ENCODE results near the gene PHLPP1.
A peak's percentile ranks its signal among the peaks of the same experiment; 100 is the strongest.
"Not testable (repeated sequence)": the region's sequence is repeated elsewhere in the genome, so short reads cannot be mapped to it uniquely, and the experiment has no call there.

The PHLPP1 gene

GRCh38 chr18:62904396-62905285 is 189.3 kb downstream of the PHLPP1 start:
- DNase-seq (ENCODE audit: low read depth) = no peak
- TF ChIP-seq CTCF (IDR thresholded peaks at IDR 0.05; ENCODE audit: insufficient read depth, low read depth, low read length, missing control alignments) = no peak
- H3K4me3 ChIP-seq (ENCODE audit: low read length) = no peak overlapping the region

DNA sequence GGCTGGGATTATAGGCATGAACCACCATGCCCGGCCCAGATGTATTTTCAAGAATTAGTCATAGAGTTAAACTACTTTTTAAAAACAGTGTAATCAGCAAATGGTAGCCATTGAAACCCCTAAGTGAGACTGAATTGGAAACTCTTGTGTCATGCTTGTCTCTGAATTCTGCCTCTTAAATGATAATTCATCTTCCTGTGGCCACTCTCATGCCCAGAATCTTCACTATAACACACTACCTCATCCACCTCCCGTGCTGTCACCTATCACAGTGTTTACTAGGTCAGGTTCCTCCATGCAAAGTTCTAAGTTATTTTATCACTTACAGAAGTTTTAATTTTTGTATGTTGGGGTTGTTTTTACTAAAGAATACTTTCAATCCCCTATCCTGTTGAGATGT is 197.5 kb downstream of the PHLPP1 start:
- no peak for DNase-seq (ENCODE audit: low read depth)

GRCh38 chr18:62913824-62914223 is 198.5 kb downstream of the PHLPP1 start:
- H3K4me3 ChIP-seq (ENCODE audit: low read length); DNase-seq (ENCODE audit: low read depth): not testable (repeated sequence)

More for the DNA sequence above, 197.5 kb downstream of the PHLPP1 start:
- TF ChIP-seq CTCF (IDR thresholded peaks at IDR 0.05; ENCODE audit: insufficient read depth, low read depth, low read length, missing control alignments) = no peak
- H3K4me3 ChIP-seq (ENCODE audit: low read length) = no peak overlapping the region

- H3K4me3 ChIP-seq (ENCODE audit: low read length) = no peak overlapping the region
- TF ChIP-seq CTCF (IDR thresholded peaks at IDR 0.05; ENCODE audit: insufficient read depth, low read depth, low read length, missing control alignments) = no peak
- no peak for DNase-seq (ENCODE audit: low read depth)
Observed at GRCh38 chr18:62914871-62915392, 199.6 kb downstream of the PHLPP1 start.

DNA sequence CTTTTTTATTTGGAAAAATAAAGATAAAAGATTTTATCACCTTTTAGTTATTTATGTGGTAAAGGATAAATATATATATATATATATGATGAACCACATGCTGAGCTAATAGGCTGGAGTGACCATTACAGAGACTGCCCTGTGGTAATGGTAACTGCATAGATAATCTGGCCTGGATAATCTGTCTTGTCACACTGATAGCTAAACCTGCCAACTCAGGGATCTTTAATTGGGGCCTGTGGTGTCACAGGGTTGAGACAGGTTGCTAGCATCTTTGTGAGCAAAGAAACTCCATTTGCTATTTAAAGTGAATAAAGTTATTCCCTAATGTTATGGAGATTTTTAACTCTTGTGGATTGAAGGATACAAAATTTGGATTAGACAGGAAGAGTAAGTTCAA is 203.0 kb downstream of the PHLPP1 start:
- DNase-seq (ENCODE audit: low read depth) = no peak
- H3K4me3 ChIP-seq (ENCODE audit: low read length) = no peak overlapping the region
- TF ChIP-seq CTCF (IDR thresholded peaks at IDR 0.05; ENCODE audit: insufficient read depth, low read depth, low read length, missing control alignments) = no peak

DNA sequence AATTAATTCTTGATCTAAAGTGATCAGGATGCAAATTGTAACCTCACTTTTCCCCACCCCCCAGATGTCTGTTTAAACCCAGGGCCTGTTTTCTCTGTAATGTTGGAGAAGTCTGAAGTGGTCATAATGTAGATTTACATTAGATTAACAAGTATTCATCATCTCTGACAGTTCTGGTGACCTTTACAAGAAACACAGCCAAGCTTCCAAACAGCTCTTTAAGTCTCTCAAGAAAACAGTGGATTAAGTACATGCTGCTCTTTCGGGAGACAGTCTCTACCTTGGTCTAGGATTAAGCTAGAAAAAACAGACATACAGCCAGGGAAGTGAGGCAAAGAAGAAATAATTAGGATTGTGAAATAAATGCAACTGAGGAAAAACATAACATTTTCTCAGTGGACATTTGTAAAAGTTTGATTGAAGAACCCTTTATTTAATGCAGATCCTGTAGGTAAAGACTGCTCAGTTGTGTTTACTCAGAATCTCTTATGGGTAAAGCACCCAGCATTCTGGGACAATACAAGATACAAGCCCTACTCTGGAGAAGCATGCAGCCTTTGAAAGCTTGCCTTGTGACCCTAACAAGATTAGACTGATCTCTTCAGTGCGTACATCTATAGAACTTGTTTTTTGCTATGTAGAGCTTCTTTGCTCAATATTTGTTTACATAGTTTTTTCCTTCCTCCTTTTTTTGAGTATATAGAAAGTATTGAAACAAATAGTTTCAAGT is 203.9 kb downstream of the PHLPP1 start:
- no peak overlapping the region for H3K4me3 ChIP-seq (ENCODE audit: low read length)
- no peak for TF ChIP-seq CTCF (IDR thresholded peaks at IDR 0.05; ENCODE audit: insufficient read depth, low read depth, low read length, missing control alignments)
- no peak for DNase-seq (ENCODE audit: low read depth)

DNA sequence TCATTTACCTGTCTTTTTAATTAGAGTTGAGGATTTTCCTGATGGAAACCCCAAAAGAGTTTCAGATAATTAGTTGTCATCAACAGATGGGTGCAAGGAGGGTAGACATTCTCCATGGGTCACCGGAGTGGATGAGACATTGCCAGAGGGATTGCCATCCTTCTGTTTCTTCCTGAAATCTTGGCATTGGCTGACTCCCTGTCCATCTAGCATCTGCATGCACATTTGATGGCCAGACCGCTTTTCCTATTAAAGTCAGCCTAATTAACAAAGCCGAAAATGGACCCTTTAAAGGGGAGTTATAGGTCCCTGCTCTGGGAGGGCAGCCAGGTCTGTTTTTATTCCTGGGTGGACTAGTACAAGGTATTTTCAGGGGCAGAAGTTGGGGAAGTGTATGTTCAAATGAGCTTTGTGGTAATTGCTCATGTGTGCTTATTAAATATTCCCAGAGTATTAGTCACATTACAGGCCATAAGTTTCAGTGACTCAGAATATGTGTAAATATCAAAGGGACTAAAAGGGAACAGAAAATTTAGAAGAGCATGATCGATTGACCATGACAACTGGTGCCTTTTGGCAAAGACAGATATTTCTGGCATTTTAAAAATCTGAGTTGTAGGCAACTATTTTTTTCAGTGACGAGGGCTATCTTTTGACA is 209.8 kb downstream of the PHLPP1 start:
- H3K4me3 ChIP-seq (ENCODE audit: low read length) = no peak overlapping the region
- DNase-seq (ENCODE audit: low read depth) = peak; percentile 51
- no peak for TF ChIP-seq CTCF (IDR thresholded peaks at IDR 0.05; ENCODE audit: insufficient read depth, low read depth, low read length, missing control alignments)
